HG02798 (cell line): ENCODE measurements around the gene DIP2B.
"Not testable (repeated sequence)": the region's sequence is repeated elsewhere in the genome, so short reads cannot be mapped to it uniquely, and the experiment has no call there.

Experiments used
- ATAC-seq: cut with Tn5 transposase; IDR thresholded peaks from one replicate; pipeline ENCODE4 v1.9.1; 2021; ENCODE audit warnings: mild to moderate bottlenecking; ENCODE audit not compliant: unreplicated experiment, poor library complexity

DIP2B gene, protein sequence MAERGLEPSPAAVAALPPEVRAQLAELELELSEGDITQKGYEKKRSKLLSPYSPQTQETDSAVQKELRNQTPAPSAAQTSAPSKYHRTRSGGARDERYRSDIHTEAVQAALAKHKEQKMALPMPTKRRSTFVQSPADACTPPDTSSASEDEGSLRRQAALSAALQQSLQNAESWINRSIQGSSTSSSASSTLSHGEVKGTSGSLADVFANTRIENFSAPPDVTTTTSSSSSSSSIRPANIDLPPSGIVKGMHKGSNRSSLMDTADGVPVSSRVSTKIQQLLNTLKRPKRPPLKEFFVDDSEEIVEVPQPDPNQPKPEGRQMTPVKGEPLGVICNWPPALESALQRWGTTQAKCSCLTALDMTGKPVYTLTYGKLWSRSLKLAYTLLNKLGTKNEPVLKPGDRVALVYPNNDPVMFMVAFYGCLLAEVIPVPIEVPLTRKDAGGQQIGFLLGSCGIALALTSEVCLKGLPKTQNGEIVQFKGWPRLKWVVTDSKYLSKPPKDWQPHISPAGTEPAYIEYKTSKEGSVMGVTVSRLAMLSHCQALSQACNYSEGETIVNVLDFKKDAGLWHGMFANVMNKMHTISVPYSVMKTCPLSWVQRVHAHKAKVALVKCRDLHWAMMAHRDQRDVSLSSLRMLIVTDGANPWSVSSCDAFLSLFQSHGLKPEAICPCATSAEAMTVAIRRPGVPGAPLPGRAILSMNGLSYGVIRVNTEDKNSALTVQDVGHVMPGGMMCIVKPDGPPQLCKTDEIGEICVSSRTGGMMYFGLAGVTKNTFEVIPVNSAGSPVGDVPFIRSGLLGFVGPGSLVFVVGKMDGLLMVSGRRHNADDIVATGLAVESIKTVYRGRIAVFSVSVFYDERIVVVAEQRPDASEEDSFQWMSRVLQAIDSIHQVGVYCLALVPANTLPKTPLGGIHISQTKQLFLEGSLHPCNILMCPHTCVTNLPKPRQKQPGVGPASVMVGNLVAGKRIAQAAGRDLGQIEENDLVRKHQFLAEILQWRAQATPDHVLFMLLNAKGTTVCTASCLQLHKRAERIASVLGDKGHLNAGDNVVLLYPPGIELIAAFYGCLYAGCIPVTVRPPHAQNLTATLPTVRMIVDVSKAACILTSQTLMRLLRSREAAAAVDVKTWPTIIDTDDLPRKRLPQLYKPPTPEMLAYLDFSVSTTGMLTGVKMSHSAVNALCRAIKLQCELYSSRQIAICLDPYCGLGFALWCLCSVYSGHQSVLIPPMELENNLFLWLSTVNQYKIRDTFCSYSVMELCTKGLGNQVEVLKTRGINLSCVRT (N-terminal part only)

DNA sequence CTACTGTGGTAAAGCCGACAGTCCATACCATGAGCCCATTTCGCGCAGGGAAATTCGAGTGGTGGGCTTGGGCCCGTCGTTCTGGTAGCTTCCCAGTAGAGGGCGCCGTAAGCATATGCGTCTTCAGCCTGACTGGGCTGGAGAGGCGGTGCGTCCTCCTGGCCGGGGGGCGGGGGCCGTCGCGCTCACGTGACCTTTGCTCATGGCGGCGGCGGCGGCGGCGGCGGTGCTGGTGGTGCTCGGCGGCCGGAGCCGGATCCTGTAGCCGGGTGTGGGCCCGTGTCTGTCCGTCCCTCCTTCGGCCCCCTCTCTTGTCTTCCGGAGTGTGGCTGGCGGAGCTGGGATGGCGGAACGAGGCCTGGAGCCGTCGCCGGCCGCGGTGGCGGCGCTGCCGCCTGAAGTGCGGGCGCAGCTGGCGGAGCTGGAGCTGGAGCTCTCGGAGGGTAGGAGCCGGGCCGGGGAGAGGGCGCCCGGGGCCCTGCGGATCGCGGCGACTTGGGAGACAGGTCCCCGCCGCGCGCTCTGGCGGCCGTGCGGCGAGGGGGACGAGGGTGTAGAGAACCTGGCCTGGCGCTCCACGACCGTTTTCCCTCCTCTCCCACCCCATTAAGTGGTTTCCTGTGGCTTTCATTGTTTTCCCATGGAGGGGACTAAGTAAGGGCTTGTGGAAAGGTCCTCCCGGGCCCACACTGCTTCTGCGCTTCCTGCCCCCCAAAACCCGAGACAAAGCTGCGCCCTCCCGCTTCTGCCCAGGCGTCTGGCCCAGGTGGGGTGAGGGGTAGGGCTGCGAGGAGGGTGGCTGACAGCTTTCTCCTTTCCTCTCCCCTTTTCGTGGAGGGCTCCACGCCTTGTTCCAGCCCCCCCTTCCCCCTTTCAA is at the start of gene DIP2B:
TSS of gene DIP2B (plus strand) at position 188 of the 877 bp plus-strand sequence. CDS start at position 344, 156 bp downstream.
- ATAC-seq: peak; percentile 87

DNA sequence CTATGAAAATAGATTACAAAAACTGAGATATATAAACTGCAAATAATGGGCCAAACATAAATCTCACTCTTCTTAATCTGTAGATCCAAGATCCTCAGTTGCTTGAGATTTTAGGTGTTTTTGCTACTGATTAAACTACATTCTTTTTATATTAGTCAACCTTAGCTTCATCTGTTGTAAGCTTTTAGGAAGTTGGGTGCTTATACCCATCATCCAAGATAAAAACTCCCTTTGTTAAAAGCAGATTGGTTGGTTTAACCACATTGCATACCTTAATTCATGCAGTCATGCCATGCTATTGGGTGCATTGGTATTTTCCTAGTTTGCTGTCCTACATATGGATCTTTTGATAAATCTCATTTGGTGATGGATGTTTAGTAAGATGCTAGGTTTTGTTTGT is 46.2 kb upstream of the DIP2B start:
- ATAC-seq: no peak

DNA sequence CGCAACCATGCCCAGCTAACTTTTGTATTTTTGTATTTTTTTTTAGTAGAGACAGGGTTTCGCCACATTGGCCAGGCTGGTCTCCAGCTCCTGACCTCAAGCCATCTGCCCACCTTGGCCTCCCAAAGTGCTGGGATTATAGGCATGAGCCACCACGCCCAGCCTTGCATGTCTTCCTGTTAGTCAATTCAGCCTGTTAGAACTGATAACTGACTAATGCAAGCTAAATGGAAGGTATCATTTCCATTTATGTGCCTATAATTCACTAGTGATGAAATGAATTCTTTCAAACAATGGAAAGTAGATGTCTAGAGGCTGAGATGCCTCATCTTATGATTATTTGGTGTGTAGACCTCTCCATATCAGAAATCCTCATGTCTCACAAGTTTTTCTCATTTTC is 37.3 kb upstream of the DIP2B start:
- no peak for ATAC-seq

DNA sequence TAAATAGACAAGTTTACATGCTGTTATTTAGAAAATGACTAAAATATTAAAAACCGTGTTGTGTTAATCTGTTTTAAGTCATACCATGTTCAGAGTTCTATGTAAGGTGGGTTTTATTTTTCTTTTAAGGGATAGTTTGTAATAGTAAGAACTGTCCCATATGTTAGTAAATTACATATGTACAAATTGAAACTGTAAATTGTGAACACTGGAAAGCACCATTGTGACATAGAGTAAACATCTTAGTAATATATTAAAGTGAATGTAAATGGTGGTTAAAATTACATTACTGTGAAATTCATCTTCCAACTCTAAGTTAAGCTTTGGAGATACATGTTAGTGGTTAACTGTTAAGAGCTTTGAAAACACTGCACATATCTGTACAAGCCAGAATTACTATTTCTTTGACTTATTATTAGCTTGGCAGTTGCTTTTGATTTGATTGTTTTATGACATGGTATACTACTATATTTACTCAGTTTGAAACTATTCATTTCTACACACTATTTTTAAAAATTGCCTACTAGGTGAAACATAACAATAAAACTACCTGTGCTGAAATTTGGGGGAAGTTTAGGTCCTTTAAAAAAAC is 27.4 kb upstream of the DIP2B start:
- ATAC-seq: no peak

- ATAC-seq: no peak
Observed at GRCh38 chr12:50482571-50482970, 22.2 kb upstream of the DIP2B start.

GRCh38 chr12:50483488-50483887 is 21.3 kb upstream of the DIP2B start:
- no peak for ATAC-seq

DNA sequence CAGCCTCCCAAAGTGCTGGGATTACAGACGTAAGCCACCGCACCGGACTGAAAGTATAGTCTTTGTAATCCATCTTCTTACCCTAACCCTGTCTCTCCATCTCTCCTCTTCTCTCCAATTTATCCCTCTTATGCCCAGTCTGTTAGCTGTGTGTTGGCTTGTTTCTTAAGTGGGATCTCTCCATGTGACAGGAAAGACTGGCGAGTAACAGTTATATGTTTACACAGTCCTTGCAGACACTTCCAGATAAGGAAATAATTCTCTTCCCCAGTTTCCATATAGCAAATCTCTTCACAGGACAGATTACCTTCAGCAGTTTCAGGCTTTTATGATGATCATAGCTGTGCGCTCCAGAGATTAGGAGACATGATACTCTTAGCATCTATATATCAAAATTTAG is 16.0 kb upstream of the DIP2B start:
- ATAC-seq: no peak

- not testable (repeated sequence) for ATAC-seq
Observed at GRCh38 chr12:50498119-50498518, 6.7 kb upstream of the DIP2B start.

- no peak for ATAC-seq
Observed at GRCh38 chr12:50505675-50506530, 1.1 kb downstream of the DIP2B start.

- ATAC-seq: no peak
Observed at GRCh38 chr12:50506753-50507473, 2.1 kb downstream of the DIP2B start.

GRCh38 chr12:50507474-50507838 is 2.7 kb downstream of the DIP2B start:
- ATAC-seq: no peak

DNA sequence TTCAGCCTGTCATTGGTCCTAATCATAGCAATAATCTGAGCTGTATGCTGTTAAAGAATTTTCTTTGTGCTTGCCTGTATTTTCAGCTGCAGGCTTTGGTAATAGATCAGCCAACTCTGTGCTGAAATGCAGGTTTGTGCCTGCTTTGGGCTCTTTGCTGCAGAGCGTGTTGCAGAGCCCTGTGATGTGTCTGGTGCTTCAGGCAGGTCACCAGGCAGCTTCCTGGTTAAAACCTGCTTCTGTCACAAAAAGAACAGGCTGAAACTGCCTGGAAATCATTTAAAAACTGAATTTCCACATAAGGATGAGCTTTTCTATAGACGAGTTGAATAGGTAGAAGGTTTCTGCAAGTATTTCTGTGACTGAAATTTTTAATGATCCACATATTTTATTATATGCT is 3.1 kb downstream of the DIP2B start:
- no peak for ATAC-seq

DNA sequence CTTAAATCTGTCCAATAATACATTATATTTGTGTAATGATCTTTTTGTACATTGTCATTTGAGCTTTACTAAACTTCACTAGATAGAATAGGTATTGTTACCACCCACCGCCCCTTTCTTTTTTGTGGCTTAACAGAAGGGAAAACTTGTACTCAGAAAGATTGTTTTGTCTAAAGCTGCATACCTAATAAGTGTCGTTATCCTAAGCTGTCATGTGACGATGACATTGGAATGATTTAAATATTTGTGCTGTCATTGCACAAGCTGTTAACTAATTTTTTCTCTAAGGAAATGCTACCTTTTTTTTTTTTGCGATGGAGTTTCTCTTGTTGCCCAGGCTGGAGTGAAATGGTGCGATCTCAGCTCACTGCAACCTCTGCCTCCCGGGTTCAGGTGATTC is 3.6 kb downstream of the DIP2B start:
- no peak for ATAC-seq

DNA sequence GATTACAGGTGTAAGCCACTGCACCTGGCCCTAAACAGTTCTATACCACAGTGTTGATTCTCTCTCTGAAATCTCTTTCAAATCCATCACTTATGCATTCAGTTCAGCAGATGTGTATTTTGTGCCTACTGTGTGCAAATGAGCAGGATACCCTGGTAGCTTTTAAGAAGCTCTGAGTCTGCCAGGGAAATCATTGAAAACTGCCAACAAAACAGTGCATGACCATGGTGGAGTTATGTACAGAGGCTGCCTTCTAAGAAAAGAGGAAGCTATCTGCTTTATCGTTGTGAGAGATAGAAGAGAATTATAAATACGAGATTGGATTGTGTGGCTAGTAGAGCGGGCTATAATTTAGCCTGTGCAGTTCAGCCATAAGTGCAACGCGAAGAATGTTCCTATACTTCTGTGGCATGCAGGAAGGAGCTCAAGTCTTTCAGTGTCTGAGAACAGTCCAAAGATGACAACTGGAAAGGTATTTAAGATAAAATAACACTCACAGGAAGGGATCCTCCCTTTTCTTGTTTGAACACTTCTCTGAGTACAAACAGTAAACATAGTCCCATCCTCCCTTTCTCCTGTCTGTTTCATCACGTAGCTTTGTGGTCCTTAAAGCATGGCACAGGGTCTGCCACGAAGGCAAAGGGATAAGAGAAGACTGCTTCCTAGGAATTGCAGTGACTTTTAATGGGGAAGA is 4.3 kb downstream of the DIP2B start:
- ATAC-seq: no peak

- no peak for ATAC-seq
Observed at GRCh38 chr12:50514526-50515276, 9.9 kb downstream of the DIP2B start.

GRCh38 chr12:50515587-50515986 is 10.8 kb downstream of the DIP2B start:
- ATAC-seq: no peak
